Stomach (tissue), 4 donors: Measurements from ENCODE around the gene RAB31.

Experiments used
- EP300 ChIP-seq: sonication (generic); formaldehyde crosslinking; IDR thresholded peaks from one replicate; pipeline ENCODE4 v1.6.1; 2017; ENCODE audit warnings: antibody characterized with exemption
- POLR2A ChIP-seq, 4 donors: fragments of 450-650 bp; IDR thresholded peaks; one replicate each; pipeline ENCODE4 v1.6.1; 2016; ENCODE audit warnings: antibody characterized with exemption in 4 of 4, control low read depth in 2 of 4, mild to moderate bottlenecking in 1 of 4, moderate library complexity in 1 of 4
- POLR2AphosphoS5 ChIP-seq, 3 donors: sonication (generic); formaldehyde crosslinking; IDR thresholded peaks; one replicate each; pipeline ENCODE4 v1.6.1; 2016; ENCODE audit warnings: antibody characterized with exemption in 3 of 3
- TF ChIP-seq, protein P1 (sequence below), 7 experiments: fragments of 450-650 bp in 4 of 7; fragments of 200-600 bp in 3 of 7; sonication (generic) in 3 of 7; IDR thresholded peaks; one replicate each; pipeline ENCODE4 v1.5.1; 2016 to 2019; ENCODE audit warnings: antibody characterized with exemption in 7 of 7, control low read depth in 2 of 7, mild to moderate bottlenecking in 1 of 7

DNA sequence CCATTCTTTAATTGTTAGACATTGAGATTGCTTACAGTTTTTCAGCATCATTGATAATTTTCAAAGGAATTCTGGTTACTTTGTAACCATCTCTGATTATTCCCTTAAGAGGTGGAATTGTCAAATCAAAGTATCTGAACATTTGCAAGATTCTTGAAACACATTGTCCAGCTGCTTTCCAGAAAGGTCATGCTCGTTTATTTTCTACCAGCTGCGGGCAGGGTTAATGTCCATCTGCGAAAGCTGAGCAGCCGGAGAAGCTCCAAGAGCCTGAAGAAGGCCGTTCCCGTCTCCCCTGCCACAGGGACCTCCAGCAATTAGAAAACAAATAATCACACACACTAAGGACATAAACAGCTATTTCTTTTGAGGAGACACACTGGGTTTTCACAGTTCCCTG is 101.6 kb downstream of the RAB31 start:
- TF ChIP-seq POLR2A (IDR thresholded peaks at IDR 0.05) (no peak), POLR2AphosphoS5 (IDR thresholded peaks at IDR 0.05) (no peak), EP300 (no peak)
- TF ChIP-seq, protein P1, sequence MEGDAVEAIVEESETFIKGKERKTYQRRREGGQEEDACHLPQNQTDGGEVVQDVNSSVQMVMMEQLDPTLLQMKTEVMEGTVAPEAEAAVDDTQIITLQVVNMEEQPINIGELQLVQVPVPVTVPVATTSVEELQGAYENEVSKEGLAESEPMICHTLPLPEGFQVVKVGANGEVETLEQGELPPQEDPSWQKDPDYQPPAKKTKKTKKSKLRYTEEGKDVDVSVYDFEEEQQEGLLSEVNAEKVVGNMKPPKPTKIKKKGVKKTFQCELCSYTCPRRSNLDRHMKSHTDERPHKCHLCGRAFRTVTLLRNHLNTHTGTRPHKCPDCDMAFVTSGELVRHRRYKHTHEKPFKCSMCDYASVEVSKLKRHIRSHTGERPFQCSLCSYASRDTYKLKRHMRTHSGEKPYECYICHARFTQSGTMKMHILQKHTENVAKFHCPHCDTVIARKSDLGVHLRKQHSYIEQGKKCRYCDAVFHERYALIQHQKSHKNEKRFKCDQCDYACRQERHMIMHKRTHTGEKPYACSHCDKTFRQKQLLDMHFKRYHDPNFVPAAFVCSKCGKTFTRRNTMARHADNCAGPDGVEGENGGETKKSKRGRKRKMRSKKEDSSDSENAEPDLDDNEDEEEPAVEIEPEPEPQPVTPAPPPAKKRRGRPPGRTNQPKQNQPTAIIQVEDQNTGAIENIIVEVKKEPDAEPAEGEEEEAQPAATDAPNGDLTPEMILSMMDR (IDR thresholded peaks at IDR 0.05) = no peak
